ENCODE results near the gene C13orf46.

C13orf46 gene

GRCh38 chr13:113969973-113970611, 3.8 kb downstream of the C13orf46 start:
- no peak for DNase-seq

GRCh38 chr13:113969311-113969972, 4.4 kb downstream of the C13orf46 start:
- no peak for DNase-seq

- DNase-seq: no peak
These were observed 5.2 kb downstream of the C13orf46 start for GRCh38 chr13:113968463-113969310.

GRCh38 chr13:113967729-113968462, 6.0 kb downstream of the C13orf46 start:
- no peak for DNase-seq

GRCh38 chr13:113967206-113967720, 6.6 kb downstream of the C13orf46 start:
- DNase-seq: no peak

DNA sequence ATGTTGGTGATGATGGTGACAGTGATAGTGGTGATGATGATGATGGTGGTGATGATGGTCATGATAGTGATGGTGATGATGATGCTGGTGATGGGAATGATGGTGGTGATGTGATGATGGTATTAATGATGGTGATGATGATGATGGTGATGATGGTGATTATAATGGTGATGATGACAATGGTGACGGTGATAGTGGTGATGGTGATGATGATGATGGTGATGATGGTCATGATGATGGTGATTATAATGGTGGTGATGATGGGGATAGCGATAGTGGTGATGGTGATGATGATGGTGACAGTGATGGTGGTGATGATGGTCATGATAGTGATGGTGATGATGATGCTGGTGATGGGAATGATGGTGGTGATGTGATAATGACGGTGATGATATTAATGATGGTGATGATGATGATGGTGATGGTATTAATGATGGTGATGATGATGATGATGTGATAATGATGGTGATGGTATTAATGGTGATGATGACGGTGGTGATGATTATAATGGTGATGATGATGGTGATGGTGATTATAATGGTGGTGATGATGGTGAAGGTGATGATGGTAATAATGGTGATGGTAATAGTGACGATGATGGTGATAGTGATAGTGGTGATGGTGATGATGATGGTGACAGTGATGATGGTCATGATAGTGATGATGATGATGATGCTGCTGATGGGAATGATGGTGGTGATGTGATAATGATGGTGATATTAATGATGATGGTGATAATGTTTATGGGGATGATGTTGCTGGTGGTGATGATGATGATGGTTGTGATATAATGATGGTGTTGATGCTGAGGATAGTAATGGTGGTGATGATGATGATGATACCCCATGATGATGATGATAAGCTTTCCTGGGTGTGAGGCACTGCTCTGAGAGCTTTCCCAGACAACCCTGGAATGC, 7.7 kb downstream of the C13orf46 start:
- no peak for DNase-seq

- no peak for DNase-seq
These were observed 8.4 kb downstream of the C13orf46 start for GRCh38 chr13:113965383-113965874.

DNA sequence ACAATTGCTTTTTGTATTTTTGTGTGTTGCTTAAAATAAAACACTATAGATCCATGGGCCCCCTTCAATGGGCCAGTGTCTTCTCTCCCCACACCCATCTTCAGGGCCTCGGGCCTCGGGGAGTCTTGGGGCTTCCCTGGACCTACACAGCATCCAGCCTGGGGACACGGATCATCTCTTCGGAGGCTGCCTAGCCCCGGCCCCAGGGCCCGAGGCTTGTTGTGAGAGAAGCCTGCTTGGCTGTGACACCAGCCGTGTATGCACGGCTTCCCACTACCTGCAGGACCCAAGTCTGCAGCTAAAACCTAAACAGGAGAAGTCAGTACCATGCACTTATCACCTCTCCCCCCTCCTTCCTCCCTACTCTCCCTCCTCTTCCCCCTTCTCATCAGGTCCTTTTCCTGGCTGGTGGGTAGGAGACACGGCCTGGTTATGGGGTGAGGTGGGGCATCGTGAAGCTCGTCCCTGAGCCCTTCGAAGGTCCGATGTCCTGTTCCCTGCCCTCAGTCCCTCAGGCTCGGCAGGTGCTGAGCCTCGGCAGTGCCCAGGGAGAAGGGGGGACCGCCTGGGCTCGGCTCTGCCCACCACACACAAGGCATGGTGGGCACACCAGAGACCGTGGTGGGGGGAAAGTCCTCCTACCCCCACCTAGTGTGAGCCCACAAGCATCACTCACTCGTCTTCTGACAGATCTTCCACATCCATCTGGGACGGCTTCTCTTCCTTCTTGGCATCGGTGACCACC, 9.5 kb downstream of the C13orf46 start:
- DNase-seq: no peak

DNA sequence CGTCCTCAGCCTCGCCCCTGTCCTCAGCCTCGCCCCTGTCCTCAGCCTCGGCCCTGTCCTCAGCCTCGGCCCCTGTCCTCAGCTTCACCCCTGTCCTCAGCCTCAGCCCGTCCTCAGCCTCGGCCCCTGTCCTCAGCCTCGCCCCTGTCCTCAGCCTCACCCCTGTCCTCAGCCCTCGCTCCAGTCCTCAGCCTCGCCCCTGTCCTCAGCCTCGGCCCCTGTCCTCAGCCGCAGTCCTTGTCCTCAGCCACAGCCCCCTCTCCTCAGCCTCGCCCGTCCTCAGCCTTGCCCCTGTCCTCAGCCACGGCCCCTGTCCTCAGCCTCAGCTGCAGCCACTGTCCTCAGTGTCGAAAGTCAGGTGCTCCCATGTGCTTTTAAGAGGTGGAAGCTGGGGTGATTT, 10.5 kb downstream of the C13orf46 start:
- no peak for DNase-seq

DNA sequence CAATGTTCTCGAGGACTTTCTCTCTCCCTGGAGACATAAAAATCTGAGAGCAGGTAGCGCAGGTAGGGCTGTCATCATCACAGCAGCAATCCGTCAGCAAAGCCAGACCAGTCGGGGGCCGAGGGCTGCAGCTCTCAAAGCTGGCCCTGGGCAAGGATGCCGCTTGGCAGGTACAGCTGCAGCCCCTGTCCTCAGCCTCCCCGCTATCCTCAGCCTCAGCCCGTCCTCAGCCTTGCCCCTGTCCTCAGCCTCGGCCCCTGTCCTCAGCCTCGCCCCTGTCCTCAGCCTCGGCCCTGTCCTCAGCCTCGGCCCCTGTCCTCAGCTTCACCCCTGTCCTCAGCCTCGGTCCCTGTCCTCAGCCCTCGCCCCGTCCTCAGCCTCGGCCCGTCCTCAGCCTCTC, 10.9 kb downstream of the C13orf46 start:
- DNase-seq: no peak

DNA sequence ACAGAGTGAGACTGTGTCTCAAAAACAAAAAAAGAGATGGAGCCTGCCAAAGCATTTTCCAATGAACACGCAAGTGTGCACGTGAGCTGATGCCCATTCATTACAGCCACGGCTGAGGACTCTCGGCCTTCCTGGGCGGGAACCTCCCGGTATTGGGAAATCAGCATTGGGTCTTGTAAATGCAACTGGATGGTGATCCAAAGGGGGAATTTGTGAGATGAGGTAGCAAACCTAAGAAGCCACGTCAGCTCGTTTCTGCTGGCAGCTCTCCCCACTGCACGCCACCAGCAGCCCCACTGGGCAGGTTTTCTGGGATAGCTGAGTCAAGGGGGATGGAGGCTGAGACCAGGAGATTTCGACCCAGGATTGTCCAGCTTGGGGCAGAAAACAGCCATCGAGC, 11.5 kb downstream of the C13orf46 start:
- DNase-seq: no peak

DNA sequence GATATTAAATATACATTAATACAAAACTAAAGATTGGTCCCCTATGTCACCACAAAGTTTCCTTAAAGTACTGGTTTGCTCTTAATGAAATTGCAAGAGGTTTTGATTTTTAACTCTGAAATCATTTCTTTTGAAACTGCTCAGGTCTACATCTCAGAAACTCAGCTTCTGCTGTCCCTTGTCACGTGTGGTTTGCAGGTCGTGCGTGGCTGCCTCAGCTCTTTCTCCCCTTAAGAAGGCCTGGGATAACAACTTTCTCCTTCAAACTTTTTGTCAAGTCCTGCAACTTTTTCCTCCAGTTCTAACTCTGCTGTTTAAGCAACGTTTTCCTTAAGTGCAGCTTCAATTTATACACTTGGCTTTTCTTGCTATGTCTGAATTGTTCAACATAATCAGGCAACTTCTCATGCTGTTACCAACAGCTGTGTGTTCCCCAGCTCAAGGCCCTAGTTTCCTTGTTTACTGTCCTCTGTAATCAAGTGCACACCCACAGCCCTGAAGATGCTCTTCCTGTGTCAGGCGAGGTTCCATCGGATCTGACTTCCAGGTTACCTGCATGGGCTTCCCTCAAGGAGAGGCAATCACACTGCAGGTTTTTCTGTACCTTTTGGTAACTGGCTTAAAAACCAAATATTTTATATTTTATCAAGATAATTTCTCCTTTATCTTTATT, 13.5 kb downstream of the C13orf46 start:
- DNase-seq: no peak

GRCh38 chr13:113959198-113959597, 14.7 kb downstream of the C13orf46 start:
- no peak for DNase-seq

DNA sequence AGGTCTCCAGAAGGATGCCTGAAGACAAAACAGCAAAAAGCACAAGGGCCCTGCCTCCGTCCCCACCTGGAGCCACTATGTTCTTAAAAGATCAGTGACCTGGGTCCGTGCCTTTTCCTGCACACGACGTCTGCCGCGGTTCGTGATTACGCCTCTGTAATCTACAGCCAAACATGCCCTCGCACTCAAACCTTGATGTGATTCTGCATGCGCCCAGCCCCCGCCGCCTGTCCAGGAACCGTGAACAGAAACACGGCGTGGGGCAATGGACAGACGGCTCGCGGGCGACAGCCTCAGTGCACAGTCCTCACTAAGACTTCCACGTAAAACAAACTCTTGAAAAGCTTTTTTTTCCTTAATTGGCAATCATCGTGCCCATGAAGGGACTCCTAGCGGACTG, 15.5 kb downstream of the C13orf46 start:
- no peak for DNase-seq

- no peak for DNase-seq
These were observed 17.3 kb downstream of the C13orf46 start for GRCh38 chr13:113956571-113956970.

GRCh38 chr13:113955691-113956090, 18.2 kb downstream of the C13orf46 start:
- no peak for DNase-seq

DNA sequence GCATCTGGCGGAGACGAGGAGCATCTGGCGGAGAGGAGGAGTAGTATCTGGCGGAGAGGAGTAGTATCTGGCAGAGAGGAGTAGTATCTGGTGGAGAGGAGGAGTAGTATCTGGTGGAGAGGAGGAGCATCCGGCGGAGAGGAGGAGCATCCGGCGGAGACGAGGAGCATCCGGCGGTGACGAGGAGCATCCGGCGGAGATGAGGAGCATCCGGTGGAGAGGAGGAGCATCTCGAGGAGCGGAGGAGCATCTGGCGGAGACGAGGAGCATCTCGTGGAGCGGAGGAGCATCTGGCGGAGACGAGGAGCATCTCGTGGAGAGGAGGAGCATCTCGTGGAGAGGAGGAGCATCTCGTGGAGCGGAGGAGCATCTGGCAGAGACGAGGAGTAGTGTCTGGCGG, 18.6 kb downstream of the C13orf46 start:
- DNase-seq: no peak

GRCh38 chr13:113954046-113954835, 19.6 kb downstream of the C13orf46 start:
- DNase-seq: no peak

DNA sequence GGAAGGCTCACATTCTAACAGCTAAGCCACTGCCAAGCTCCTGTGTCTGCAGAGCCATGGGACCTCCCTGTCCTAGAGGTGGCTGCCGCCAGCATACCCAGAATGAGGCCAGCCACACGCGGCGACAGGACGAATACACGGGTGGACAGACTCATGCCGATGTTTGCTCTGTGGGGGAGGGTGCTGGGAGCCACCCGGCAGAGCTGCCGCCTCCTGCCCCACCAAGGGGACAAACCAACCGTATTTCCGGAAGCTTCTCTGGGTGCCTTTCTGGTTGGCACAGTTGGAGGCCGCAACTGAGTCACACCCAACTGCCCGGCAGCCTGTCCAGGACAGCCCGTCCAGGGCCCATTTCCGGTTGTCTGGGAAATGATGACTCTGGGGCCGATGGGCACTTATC, 20.3 kb downstream of the C13orf46 start:
- no peak for DNase-seq
